HG03045 (cell line): ENCODE measurements around the gene HAND2.

Source experiments
- ATAC-seq: cut with Tn5 transposase; IDR thresholded peaks from one replicate; pipeline ENCODE4 v1.9.1; 2021; ENCODE audit warnings: mild to moderate bottlenecking, moderate library complexity; ENCODE audit not compliant: unreplicated experiment

HAND2 gene

GRCh38 chr4:173482330-173482931, 47.6 kb downstream of the HAND2 start:
- ATAC-seq: no peak

GRCh38 chr4:173478913-173479283, 51.1 kb downstream of the HAND2 start:
- ATAC-seq: no peak

- ATAC-seq: no peak
Observed at GRCh38 chr4:173478201-173478912, 51.7 kb downstream of the HAND2 start.

GRCh38 chr4:173477016-173477415, 53.0 kb downstream of the HAND2 start:
- ATAC-seq: no peak
